ENCODE data around the gene SCN9A.

Gene SCN9A

GRCh38 chr2:166173263-166173662 is 202.5 kb downstream of the SCN9A start:
- DNase-seq (ENCODE audit: low spot score): no peak

DNA sequence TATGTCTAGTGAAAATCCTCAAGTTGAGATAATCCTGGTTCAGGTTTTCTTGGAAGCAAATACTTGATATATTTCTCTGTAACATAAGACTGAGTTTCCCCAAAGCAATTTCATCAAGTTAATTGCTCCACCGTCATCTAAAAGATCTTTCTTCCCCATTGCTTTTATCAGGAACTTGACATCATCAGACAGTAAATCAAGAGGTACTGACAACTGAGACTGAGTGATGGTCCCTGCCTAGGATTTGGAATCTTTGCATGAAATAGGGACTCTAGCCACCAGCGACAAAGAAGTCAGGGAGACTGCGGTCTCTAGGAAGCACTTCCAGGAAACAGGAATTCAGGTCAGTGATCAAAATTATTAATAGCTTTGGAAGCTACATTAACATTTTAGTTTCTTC is 204.5 kb downstream of the SCN9A start:
- no peak for DNase-seq (ENCODE audit: low spot score)

DNA sequence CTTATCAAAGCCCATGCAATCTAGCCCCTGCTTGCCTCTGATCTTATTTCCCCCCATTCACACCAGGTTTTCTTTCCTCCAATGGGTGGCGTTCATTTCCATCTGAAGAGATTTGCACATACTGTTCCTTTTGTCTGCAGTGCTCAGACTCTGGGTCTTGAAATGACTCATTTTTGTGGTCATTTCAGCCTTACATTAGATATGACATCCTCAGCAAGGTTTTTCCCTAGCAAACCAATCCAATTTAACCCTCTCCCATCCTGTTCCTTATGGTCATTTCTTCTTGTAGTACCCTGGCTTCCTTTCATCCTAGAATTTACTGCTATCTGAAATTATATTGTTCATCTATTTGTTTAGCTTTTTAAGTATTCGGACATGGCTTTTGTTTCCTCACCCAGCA is 205.4 kb downstream of the SCN9A start:
- no peak for DNase-seq (ENCODE audit: low spot score)

DNA sequence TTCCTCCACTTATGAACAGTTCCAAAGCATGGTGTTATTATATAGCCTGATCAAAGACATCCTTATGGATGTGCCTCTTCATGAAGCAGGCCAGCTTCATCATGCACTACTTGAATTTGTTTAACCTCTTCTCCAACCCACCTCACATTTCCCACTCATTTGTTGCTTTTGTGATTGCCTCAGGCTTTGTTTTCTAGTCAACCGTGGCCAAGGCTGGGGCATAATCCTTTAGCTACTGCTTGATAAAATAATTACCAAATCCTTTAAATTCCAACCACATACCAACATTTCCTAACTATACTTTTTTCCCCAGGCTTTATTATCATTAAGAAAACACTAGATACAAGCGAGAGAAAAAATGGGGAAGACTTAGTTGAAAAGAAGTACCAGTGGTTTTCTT is 208.3 kb downstream of the SCN9A start:
- DNase-seq (ENCODE audit: low spot score): no peak

- no peak for DNase-seq (ENCODE audit: low spot score)
Measured at GRCh38 chr2:166163775-166164174, 212.0 kb downstream of the SCN9A start.

DNA sequence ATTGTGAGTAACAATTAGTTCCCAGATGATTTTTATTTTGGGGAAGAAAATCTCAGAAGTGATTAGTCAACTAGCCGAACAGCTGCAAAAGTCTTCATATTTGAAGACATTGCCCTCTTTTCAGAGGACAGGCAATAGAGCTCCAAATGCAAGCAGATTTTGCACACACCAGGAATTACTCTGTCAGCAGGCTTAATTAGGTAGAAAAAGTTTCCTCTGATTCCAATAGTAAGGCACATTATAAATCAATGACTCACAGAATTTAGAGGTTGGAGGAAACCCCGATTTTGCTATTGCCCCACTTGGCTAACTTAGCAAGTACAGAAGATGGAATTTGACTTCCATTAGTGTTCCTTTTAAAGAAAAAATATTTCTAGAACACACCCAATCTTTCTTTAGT is 217.2 kb downstream of the SCN9A start:
- DNase-seq (ENCODE audit: low spot score): peak; percentile 24

DNA sequence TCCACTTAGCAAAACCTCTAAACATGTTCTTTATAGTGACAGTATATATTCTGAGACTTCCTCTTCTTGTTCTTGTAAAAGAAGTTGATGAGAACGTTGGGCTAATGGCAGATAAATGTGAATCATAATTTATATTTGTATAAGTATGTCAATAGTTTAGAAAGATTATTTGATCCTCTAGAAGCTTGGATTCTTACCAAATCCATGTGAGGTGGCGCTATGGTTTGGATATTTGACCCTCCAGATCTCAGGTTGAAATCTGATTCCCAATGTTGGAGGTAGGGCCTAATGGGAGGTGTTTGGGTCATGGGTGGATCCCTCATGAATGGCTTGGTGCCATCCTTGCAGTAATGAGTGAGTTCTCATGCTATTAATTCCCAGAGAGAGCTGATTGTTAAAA is 218.2 kb downstream of the SCN9A start:
- no peak for DNase-seq (ENCODE audit: low spot score)

GRCh38 chr2:166156985-166157490 is 218.7 kb downstream of the SCN9A start:
- DNase-seq (ENCODE audit: low spot score): no peak

DNA sequence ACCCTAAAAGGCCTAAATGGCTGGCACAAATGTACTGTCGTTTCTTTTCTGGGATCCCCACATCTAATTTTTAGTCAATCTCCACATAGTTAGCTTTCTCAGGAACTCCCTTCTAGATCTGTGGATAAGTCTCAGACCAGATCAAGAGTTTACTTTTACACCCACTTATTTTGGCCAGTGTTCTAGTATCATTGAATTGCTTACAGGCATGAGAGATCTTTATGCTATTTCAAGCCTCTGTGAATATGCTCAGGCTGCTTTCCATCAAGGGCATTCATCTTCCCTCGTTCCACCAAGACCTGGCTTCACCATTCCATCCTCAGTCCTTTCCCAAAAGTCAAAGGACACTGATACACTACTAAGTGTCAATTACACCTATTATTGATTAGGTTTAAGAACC is 220.2 kb downstream of the SCN9A start:
- DNase-seq (ENCODE audit: low spot score): no peak

- no peak for DNase-seq (ENCODE audit: low spot score)
Measured at GRCh38 chr2:166154685-166155338, 220.9 kb downstream of the SCN9A start.

DNA sequence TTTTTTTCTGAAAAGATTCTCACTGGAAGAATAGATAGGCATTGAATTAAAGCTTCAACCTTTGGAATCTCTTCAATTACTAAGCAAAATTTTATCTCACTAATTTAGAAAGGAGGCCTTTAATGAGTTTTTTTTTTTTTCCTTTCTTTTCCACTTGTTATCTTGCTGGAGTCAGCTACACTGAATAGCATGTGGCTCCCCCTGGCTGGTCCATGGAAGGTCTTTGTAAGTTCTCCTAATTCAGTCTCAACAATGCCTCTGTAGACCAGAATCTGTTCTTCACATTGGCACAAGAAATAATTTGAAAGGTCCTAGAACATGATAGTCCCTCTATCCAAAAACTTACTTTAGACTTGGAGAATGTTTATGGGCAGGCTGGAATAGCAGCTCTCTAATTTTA is 223.7 kb downstream of the SCN9A start:
- no peak for DNase-seq (ENCODE audit: low spot score)

- no peak for DNase-seq (ENCODE audit: low spot score)
Measured at GRCh38 chr2:166148500-166149400, 227.0 kb downstream of the SCN9A start.

DNA sequence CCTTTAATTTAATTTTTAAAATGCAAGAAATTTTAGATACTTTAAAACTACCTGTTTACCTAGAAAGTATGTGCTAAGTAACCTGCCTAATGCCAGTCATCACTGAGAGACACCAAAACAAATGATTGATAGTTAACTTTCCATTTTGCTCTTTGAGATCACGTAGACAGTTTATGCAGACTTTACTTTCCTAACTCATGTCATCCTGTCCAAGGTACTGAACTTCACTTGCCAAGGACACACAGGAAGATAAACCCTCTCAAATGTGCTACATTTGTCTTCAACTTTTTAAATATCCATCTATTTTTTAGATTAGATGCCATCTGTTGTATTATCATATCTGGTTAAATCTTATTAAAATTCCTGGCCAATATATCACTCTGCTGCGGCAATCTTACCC is 227.9 kb downstream of the SCN9A start:
- no peak for DNase-seq (ENCODE audit: low spot score)

All from AG20443 (cell line).